Esophagus (tissue), 2 donors: Measurements from ENCODE around the gene OSBPL2. TPM values are rescaled to one million over a fixed set of nuclear protein-coding genes. Genes with fewer than 3 reads are reported as not detected.

Source experiments
- H3K27ac ChIP-seq, 2 donors: one replicate each; pipeline ENCODE4 v1.5.1; 2013; ENCODE audit warnings: low read depth in 2 of 2, mild to moderate bottlenecking in 2 of 2, inconsistent platforms in 1 of 2, low read length in 1 of 2, moderate library complexity in 1 of 2
- H3K27me3 ChIP-seq, 2 donors: one replicate each; pipeline ENCODE4 v1.6.1; 2013; ENCODE audit warnings: low read length in 2 of 2, control low read depth in 1 of 2, mild to moderate bottlenecking in 1 of 2; ENCODE audit not compliant: insufficient read depth in 2 of 2, control insufficient read depth in 1 of 2
- H3K36me3 ChIP-seq, 2 donors: one replicate each; pipeline ENCODE4 v1.6.1; 2013; ENCODE audit warnings: low read length in 1 of 2; ENCODE audit not compliant: control insufficient read depth in 2 of 2, insufficient read depth in 2 of 2
- H3K4me1 ChIP-seq, 2 donors: one replicate each; pipeline ENCODE4 v1.6.1; 2013; ENCODE audit warnings: low read length in 1 of 2; ENCODE audit not compliant: control insufficient read depth in 2 of 2, insufficient read depth in 2 of 2
- H3K4me3 ChIP-seq, 2 donors: one replicate each; pipeline ENCODE4 v1.5.1; 2013; ENCODE audit warnings: low read length in 2 of 2, mild to moderate bottlenecking in 2 of 2, low read depth in 1 of 2, moderate library complexity in 1 of 2
- H3K9me3 ChIP-seq, 2 donors: one replicate each; pipeline ENCODE4 v1.6.1; 2013; ENCODE audit warnings: mild to moderate bottlenecking in 2 of 2, low read depth in 1 of 2, low read length in 1 of 2, moderate library complexity in 1 of 2; ENCODE audit not compliant: control insufficient read depth in 2 of 2, insufficient read depth in 1 of 2
- WGBS, 2 donors: extraction: QIAGEN DNeasy Blood & Tissue Kit; methylation state at CpG; one replicate each; pipeline ENCODE4 v1.1.7; 2013; 5-methylcytosine and 5-hydroxymethylcytosine counted together
- polyA plus RNA-seq, 2 donors: library from polyadenylated mRNA; stranded (reverse); fragments of 200-250 nt; gene quantifications; one replicate each; pipeline ENCODE4 v1.2.3, GENCODE V29; 2013
- donor health status: healthy with polysubstance abuse.
- donor health status: Bipolar disorder and iron deficiency.

Gene OSBPL2
- polyA plus RNA-seq, 2 donors, result 31.2 to 32.3 TPM

GRCh38 chr20:62306414-62307187, 68.3 kb downstream of the OSBPL2 start:
- no peaks in the 10 kb centered on the region for H3K27me3 ChIP-seq
- H3K4me1 ChIP-seq, result peaks cover 9 to 35% of the 10 kb centered on the region in 2 donors
- no peak overlapping the region for H3K4me3 ChIP-seq
- peaks cover 11 to 65% of the 10 kb centered on the region in 2 donors for H3K36me3 ChIP-seq
- peak overlapping the region; percentile 33 to 70 for H3K27ac ChIP-seq
- H3K9me3 ChIP-seq, result no peaks in the 10 kb centered on the region
- 64 to 74% methylated on average over 27 of the region's 27 CpGs for WGBS, 2 donors

GRCh38 chr20:62307226-62308101, 69.1 kb downstream of the OSBPL2 start:
- peaks cover 9 to 35% of the 10 kb centered on the region in 2 donors for H3K4me1 ChIP-seq
- no peak overlapping the region for H3K4me3 ChIP-seq
- peaks cover 11 to 73% of the 10 kb centered on the region in 2 donors for H3K36me3 ChIP-seq
- H3K27me3 ChIP-seq, result no peaks in the 10 kb centered on the region
- H3K27ac ChIP-seq, result peak overlapping the region; percentile 17 to 70
- 53 to 64% methylated on average over 42 of the region's 42 CpGs for WGBS, 2 donors
- no peaks in the 10 kb centered on the region for H3K9me3 ChIP-seq

DNA sequence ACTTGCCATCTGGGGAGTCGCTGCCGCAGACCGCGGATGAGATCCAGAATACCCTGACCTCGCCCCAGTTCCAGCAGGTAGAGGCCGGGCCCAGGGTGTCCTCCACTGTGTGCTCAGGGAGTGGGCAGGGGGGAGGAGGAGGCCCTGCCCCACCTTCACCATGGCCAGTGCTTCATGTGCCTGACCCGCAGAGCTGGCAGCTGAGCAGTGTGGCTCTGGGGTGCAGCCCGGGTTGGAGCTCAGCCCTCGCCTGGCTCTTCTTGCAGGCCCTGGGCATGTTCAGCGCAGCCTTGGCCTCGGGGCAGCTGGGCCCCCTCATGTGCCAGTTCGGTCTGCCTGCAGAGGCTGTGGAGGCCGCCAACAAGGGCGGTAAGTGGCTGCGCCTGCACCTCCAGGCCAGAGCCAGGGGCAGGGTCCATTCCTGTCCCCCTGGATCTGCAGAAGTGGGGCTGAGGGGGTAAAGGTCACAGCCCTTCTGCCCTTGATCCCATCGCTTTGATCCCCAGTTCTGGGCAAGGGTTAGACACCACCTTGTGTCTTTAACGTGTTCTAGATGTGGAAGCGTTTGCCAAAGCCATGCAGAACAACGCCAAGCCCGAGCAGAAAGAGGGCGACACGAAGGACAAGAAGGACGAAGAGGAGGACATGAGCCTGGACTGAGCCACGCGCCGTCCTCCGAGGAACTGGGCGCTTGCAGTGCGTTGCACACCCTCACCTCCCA, 69.9 kb downstream of the OSBPL2 start:
- Histone ChIP-seq H3K4me1 (peaks cover 9 to 35% of the 10 kb centered on the region in 2 donors), H3K9me3 (no peaks in the 10 kb centered on the region), H3K36me3 (peaks cover 11 to 80% of the 10 kb centered on the region in 2 donors), H3K27me3 (no peaks in the 10 kb centered on the region), H3K4me3 (no peak overlapping the region), H3K27ac (peak overlapping the region; percentile 17 to 70)
- WGBS, 2 donors, result 55 to 64% methylated on average over 29 of the region's 29 CpGs

DNA sequence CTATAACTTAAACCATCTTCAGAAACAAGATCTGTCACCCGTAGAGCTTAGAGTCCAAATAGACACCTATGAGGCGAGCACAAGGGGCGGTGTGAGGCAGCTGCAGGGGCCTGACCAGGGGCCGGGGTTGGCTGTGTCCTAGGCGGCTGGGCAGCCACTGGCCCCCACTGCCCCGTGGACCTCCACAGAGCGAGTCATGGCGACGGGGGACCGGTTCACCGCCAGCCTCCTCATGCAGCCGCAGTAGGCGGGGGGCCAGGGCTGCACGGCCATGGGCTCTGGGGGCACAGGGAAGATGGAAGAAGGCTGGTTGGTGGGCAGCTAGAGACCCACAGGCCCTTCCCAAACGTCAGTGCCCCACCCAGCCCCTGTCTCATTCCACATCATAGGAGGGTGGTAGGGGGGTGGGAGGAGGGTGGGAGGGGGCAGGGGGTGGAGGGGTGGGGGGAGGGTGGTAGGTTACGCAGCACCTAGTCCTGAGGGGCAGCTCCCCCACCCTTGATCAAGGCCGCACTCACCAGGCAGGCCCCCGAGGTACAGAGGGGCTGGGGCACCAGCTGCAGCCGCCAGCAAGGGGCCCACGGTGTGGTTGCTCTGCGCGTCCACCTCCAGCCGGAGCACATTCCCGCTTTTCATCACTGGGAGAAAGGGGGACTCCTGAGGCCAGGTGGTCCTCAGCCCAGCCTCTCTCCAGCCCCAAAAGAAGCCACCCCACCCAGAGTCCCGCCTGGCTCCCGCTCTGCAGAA, 71.0 kb downstream of the OSBPL2 start:
- Histone ChIP-seq H3K4me1 (peaks cover 6 to 31% of the 10 kb centered on the region in 2 donors), H3K36me3 (peaks cover 11 to 87% of the 10 kb centered on the region in 2 donors), H3K27ac (peak overlapping the region in 1 of 2 donors; percentile 27), H3K4me3 (no peak overlapping the region), H3K27me3 (no peaks in the 10 kb centered on the region), H3K9me3 (no peaks in the 10 kb centered on the region)
- 75 to 79% methylated on average over 22 to 26 of the region's 26 CpGs for WGBS, 2 donors

DNA sequence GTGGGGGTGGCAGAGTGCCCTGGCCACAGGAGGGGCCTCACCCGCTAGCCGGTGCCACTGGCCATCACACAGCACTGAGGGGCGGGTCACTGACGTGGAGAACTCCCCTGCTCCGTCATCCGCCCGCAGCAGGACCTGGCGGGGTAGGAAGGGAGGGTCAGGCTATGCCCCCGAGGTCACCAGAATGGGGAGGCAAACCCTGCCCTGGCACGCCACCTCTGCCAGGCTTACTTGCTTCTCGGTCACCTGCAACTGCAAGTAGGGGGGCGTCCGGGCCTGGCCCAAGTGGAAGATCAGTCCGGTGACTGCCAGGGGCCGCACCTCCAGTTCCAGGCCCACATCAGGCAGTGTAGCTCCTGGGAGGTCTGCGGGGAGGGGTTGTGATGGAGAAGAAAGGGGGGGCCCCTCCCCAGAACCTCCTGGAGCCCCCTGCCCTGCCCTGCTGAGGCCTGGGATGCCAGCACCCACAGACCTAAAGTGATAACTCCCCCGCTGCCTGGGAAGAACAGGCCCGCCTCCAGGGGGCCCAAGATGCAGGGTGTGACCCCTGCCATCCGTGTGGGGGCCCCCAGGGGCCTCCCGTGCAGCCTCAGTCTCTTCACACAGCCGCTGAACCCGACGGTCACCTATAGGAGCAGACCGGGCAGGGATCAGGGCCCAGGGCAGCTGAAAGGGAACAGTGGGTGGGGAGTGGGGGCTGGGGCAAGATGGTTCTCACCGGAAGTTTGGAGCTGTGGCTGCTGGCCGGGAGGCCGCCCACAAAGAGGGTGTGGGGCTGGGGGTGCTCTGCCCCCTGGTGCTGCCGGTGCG, 71.8 kb downstream of the OSBPL2 start:
- Histone ChIP-seq H3K27ac (peak overlapping the region in 1 of 2 donors; percentile 14), H3K9me3 (no peaks in the 10 kb centered on the region), H3K27me3 (no peaks in the 10 kb centered on the region), H3K4me3 (no peak overlapping the region), H3K36me3 (peaks cover 11 to 87% of the 10 kb centered on the region in 2 donors), H3K4me1 (peaks cover 4 to 26% of the 10 kb centered on the region in 2 donors)
- WGBS, 2 donors, result 56 to 70% methylated on average over 29 of the region's 29 CpGs

DNA sequence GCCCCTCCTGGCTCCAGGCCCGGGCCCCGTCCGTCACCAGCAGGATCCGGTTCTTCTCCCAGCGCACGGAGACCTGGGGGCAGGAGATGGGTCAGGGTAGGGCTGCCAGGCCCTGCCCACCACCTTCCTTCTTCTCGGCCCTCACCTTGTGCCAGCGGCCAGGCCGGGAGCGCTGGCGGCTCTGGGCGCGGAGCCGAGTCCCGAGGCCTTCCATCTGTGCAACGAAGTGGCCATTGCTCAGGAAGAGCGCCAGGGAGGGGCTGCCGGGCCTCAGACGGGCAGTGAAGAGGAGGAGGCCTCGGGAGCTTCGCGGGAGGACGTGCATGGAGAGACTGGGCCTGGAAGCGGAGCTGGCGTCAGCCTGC, 72.4 kb downstream of the OSBPL2 start:
- H3K36me3 ChIP-seq, result peaks cover 11 to 88% of the 10 kb centered on the region in 2 donors
- peak overlapping the region in 1 of 2 donors; percentile 3 for H3K27ac ChIP-seq
- peaks cover 3 to 22% of the 10 kb centered on the region in 2 donors for H3K4me1 ChIP-seq
- no peak overlapping the region for H3K4me3 ChIP-seq
- WGBS, 2 donors, result 53 to 55% methylated on average over 25 of the region's 25 CpGs
- no peaks in the 10 kb centered on the region for H3K9me3 ChIP-seq
- no peaks in the 10 kb centered on the region for H3K27me3 ChIP-seq

GRCh38 chr20:62311150-62311549, 72.8 kb downstream of the OSBPL2 start:
- Histone ChIP-seq H3K36me3 (peaks cover 11 to 88% of the 10 kb centered on the region in 2 donors), H3K27me3 (no peaks in the 10 kb centered on the region), H3K9me3 (no peaks in the 10 kb centered on the region), H3K4me3 (no peak overlapping the region), H3K4me1 (peaks cover 3 to 19% of the 10 kb centered on the region in 2 donors), H3K27ac (peak overlapping the region in 1 of 2 donors; percentile 3)
- WGBS, 2 donors, result 82 to 88% methylated on average over 11 to 18 of the region's 18 CpGs

- Histone ChIP-seq H3K9me3 (no peaks in the 10 kb centered on the region), H3K36me3 (peaks cover 6 to 87% of the 10 kb centered on the region in 2 donors), H3K27me3 (no peaks in the 10 kb centered on the region), H3K4me3 (no peak overlapping the region), H3K27ac (no peak overlapping the region), H3K4me1 (peaks cover 3 to 20% of the 10 kb centered on the region in 2 donors)
- 83 to 91% methylated on average over 59 to 60 of the region's 60 CpGs for WGBS, 2 donors
Observed at GRCh38 chr20:62311832-62312661, 73.7 kb downstream of the OSBPL2 start.
